Fibroblast of villous mesenchyme (primary cell): ENCODE results near the gene CAB39L. TPM values are rescaled to one million over a fixed set of nuclear protein-coding genes. Genes with fewer than 3 reads are reported as not detected.
A peak's percentile ranks its signal among the peaks of the same experiment; 100 is the strongest.

Source experiments
- DNase-seq: peaks from one replicate; pipeline ENCODE4 v3.0.0-alpha.2; 2010; ENCODE audit warnings: low read depth
- H3K4me3 ChIP-seq: 2 replicates; pipeline ENCODE4 v1.5.1; 2011; ENCODE audit warnings: low read depth, mild to moderate bottlenecking, low read length
- total RNA-seq: library from RNA; depleted of rRNA; stranded (reverse); fragments of >200 nt; gene quantifications from 2 replicates; pipeline ENCODE4 v1.2.3, GENCODE V29; 2012
- TF ChIP-seq, protein P1 (sequence below): IDR thresholded peaks from 2 replicates; pipeline ENCODE4 v1.5.1; 2012; ENCODE audit warnings: low read depth, mild to moderate bottlenecking, low read length; ENCODE audit not compliant: insufficient read depth

CAB39L gene
- total RNA-seq, 1 donor = 15.1 TPM

DNA sequence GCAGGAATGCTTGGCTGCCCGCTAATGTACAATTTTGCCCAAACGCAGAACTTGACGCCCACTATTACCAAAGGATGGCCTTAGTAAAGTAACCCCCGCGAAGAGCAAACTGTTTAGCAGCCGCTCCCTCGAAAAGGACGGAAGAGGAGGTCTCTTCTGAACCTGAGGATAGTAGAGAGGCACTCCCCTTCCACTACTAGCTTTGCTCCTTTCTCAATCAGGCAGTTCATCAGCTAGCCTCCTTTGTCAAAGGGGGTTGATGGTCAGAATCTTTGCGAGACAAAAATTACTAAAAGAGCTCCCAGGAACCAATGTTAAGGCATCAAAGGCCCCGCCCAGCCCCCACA is 534 bp downstream of the CAB39L start:
- peak overlapping the region; percentile 93 for H3K4me3 ChIP-seq
- DNase-seq = no peak
- TF ChIP-seq, protein P1, sequence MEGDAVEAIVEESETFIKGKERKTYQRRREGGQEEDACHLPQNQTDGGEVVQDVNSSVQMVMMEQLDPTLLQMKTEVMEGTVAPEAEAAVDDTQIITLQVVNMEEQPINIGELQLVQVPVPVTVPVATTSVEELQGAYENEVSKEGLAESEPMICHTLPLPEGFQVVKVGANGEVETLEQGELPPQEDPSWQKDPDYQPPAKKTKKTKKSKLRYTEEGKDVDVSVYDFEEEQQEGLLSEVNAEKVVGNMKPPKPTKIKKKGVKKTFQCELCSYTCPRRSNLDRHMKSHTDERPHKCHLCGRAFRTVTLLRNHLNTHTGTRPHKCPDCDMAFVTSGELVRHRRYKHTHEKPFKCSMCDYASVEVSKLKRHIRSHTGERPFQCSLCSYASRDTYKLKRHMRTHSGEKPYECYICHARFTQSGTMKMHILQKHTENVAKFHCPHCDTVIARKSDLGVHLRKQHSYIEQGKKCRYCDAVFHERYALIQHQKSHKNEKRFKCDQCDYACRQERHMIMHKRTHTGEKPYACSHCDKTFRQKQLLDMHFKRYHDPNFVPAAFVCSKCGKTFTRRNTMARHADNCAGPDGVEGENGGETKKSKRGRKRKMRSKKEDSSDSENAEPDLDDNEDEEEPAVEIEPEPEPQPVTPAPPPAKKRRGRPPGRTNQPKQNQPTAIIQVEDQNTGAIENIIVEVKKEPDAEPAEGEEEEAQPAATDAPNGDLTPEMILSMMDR = no peak

DNA sequence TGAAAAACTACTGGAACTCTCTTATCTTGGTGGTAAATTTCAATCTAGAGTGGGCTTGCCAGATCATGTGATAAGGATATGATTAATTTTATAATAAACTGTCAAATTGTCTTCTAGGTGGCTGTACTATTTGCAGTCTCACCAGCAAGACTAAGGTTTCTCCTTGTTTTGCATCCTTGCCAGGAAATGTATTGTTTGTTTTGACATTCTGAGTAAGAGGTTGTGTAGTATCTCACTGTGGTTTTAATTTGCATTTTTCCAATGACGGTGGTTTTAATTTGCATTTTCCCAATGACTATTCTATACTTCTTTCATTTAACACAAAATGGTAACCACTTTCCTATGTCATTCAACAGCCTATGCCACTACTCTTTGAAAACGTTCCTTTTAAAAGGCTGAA is 2.0 kb downstream of the CAB39L start:
- DNase-seq = peak; percentile 67
- no peak overlapping the region for H3K4me3 ChIP-seq
- TF ChIP-seq, protein P1 = no peak

DNA sequence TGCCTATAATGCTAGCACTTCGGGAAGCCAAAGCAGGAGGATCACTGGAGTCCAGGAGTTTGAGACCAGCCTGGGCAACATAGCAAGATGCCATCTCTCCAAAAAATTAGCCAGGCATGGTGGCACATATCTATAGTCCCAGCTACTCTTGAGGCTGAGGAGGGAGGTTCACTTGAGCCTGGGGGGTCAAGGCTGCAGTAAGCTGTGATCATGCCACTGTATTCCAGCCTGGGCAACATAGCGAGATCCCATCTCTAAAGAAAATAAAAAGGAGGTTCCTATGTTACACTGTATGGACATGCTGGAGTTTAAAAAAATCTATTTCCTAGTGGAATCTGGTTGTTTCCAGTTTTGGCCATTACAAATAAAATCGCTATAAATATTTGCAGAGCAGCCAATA is 2.6 kb downstream of the CAB39L start:
- H3K4me3 ChIP-seq = no peak overlapping the region
- TF ChIP-seq, protein P1 = no peak
- no peak for DNase-seq

DNA sequence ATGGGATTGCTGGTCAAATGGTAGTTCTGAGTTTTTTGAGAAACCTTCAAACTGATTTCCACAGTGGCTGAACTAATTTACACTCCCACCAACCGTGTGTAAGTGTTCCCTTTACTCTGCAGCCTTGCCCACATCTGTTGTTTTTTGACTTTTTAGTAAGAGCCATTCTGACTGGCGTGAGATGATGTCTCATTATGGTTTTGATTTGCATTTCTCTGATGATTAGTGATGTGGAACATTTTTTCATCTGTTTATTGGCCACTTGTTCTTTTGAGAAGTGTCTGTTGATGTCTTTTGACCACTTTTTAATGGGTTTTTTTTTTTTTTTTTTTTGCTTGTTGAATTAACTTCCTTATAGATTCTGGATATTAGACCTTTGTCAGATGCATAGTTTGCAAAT is 4.3 kb downstream of the CAB39L start:
- DNase-seq = no peak
- TF ChIP-seq, protein P1 = no peak
- H3K4me3 ChIP-seq = no peak overlapping the region

GRCh38 chr13:49437705-49438104 is 6.2 kb downstream of the CAB39L start:
- no peak for DNase-seq
- TF ChIP-seq, protein P1 = no peak
- no peak overlapping the region for H3K4me3 ChIP-seq

DNA sequence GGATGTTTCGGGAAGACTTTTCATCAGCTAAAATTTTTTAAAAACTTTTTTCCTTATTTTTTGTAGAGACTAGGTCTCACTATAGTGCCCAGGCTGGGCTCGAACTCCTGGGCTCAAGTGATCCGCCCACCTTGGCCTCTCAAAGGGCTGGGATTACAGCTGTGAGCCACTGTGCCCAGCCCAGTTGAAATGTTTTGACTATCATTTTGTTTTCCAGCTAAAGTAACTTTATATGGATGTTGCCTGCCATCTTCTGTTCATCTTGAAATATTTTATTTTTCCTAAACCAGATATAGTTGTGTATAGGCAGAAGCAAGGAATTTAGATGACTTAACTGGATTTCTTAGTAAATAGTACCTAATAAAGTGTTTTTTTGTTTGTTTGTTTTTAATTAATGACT is 7.0 kb downstream of the CAB39L start:
- no peak overlapping the region for H3K4me3 ChIP-seq
- peak; percentile 59 for DNase-seq
- TF ChIP-seq, protein P1 = no peak

- peak; percentile 62 for DNase-seq
- no peak overlapping the region for H3K4me3 ChIP-seq
- TF ChIP-seq, protein P1 = no peak
Observed at GRCh38 chr13:49435992-49436391, 7.9 kb downstream of the CAB39L start.
